GM19193 (cell line): Measurements from ENCODE around the gene WNT11.

Source experiments
- POLR2A ChIP-seq: IDR thresholded peaks from 4 replicates; pipeline ENCODE4 v1.6.1; 2011; ENCODE audit not compliant: insufficient read depth, insufficient read length; ENCODE audit errors: extremely low read depth

The WNT11 gene

DNA sequence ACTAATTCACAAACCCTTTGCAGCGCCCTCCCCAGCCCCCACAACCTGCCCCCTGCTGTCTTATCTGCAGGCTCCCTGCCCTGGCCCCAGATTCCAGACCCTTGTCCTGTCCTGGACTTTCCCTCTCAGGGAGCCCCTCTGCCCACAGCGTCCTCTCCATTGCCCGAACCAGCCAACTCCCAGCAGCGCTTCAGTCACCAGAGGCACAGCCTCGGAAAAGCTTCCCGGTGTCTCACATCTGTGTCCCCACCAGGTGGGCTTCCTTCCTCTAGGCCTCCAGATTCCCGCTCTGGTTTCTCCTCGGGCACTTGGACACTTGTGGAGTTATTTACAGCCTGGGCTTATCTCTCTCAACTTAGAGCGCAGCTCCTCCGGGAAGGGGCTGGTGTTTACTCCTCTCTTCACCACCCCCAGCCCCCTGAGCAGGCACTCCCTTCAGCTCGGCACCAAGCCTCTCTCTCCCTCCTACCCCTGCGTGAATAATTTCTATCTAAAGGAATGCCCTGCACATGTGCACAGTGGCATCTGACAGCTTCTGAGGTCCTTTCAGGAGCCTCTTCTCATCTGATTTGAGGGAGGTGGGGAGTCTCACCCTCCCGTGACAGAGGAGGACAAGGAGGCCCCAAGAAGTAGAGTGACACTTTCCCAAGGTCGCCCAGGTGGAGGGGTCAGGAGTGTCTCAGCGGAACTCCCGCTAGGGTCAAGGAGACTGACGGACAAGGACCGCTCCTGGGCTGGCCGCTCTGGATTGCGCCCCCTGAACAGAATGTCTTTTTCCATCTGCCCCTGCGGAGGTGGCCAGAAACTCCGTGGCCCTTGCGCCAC, 838 bp downstream of the WNT11 start:
- no peak for TF ChIP-seq POLR2A

DNA sequence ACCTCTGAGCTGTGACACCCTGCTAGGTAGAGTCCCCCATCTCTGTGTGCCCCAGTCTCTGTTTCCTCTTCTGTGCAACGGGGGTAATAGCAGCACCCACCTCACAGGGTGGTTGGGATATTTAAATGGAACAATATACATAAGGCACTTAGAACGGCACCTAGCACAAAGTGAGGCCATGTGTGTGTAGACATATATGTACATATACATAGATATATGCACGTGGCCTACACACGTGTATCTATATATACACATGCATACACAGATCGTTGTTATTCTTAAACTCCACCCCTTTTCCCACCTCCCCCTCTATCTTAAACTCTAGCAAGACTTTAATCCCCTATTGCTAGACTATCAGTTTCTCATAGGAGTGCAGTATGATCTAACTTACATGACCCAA, 2.4 kb downstream of the WNT11 start:
- no peak for TF ChIP-seq POLR2A

DNA sequence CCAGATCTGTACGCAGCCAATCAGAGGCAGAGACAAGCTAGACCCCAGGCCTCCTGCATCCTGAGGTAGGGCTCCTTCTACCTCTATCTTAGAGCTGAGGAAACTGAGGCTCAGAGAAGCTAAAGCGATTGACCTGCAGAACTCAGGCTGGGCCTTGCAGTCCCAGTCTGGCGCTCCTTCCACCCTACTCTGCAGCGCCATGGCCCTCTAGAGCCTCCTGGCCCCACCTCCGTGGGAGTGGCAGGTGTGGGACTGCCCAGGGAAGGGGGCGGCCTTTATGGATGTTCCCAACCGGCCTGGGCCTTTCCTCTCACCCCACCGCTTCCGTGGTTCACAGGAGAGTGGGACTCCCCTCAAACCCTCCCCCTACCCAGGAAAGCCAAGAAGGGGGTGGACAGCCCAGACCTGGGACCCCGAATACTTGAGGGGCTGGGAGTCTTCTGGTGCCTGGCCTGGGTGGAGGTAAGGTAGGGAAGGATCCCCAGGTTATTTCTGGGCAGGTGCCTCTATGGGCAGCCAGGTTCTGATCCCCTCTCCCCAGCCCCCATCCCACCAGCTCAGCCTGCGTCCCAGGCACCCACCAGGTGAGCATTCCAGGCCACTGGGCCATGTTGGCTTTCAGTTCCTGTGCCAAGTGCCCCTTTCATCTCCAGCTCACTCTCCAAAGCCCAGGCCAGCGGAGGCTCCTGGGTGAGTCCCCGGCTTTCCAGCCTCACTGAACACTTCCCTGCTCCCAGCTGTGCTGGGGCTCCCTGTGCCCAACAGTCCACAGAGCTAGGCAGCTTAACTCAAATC, 3.0 kb downstream of the WNT11 start:
- no peak for TF ChIP-seq POLR2A

DNA sequence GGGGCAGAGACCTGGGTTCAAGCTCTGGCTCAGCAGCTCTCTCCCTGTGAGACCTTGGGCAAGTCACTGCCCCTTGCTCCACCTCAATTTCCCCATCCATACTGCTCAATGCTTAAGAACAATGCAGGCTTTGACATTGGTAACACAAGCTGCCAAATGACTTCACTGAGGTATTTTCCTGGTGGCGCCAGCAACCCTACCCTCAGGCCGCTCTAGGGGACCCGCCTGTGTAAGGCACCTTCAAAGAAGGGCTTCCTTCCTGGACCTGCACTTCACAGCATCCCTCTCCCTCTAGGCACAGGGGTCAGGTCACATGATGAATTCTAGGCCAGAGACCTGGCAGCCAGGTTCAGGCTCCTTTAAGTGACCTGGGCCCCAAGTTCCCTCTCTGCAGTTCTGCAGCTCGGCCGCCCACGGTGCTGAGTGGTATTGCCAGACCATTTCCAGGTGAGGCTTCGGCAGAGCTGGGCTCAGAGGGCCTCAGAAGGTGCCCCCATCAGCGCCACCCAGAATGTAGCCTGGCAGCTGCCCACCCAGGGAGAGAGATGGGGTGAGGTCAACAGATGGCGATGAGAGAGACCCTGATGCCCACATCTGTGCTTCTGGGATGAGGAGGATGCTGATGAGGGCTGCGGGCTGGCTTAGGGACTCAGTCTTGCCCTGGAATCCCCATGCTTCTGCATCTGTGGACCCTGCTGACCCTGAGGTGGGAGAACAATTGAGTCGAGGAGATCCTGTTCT, 4.5 kb downstream of the WNT11 start:
- TF ChIP-seq POLR2A, result no peak

DNA sequence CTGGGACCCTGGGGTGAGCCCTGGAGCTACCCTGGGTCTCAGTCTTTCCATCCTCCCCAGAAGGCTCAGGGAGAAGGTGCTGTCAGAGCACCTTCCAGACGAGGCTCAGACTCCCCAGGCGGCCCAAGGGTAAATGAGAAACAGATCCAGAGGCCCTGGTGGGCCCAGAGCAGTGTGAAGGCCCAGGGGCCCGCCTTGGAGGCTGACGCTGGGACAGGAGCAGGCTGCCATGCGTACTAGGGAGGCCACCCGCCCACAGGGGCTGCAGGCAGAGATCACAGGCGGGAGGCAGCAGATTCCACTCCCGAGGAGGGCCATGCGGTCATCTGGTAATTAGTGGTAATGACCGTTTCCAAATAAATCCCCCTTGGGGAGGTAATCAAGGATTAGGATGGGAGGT, 5.2 kb downstream of the WNT11 start:
- no peak for TF ChIP-seq POLR2A

DNA sequence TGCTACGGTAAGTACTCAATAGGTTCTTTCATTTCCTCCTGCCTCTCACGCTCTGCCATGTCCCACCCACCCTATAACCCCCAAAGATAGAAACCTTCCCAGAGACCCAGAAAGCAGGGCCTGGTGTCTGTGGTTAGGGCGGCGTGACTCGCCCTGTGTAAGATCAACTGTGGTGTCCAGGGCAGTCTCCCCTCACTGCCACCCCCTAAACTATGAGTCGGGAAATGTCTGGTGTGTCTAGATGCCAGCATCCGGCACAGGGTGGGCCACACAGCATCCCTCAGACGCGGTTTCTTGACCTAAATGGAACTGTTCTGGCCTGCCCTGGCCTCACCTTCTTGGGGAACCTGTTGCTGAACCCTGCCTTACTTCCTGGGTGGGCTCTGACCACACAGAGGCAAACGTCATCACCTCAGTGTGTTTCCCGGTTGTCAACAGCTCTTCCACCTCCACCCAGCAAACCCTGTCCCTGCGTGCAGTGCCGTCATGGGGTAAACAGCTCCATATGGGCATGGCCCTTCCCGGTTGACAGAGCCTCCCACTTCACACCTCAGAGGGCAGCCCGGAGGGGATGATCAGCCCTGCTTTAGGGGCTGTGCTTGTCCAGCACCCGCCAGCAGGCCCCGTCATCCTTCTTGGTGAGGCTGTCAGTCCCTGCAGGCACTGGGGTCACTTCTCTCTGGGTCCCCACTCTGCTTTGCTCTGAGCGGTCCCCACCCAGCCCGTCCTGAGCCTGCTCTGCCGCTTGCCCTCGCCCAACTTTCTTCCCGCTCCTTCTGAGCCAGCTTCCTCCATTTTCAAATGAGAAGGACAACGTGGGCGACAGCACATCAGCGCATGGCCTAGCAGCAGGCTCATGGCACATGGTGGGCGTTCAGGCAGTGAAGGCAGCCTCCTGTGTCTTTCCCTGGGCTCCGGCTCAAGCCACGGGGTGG, 6.0 kb downstream of the WNT11 start:
- no peak for TF ChIP-seq POLR2A

DNA sequence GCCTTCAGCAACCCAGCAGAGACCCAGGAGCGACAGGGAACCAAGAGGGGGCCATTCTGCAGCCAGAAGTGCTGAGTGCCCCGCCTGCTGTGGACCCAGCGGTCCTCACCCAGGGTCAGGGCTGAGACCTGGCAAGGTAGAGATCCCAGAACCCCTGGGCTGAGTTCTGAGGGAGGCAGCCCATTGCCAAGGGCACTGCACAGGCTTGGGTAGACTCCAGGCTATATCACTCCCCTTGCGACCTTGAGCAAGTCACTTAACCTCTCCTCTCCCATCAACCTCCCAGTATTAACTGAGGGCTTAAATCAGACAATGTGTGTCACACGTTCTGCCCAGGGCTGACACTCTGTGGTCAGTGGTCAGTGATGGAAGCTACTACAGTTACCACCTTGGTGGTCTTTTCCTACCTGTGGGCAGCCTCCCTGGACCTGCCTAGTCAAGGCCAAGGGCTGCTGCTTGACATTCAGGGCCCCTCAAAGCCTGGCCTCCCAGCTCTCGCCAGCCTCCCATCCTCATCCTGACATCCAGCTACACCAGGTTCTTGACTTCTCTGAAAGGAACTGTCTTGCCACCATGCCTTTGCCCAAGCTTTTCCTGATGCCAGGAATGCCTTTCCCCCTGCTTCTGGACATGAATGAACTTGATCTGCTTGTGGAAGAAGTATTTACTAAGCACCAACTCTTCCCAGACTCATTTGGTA, 8.2 kb downstream of the WNT11 start:
- TF ChIP-seq POLR2A, result no peak

DNA sequence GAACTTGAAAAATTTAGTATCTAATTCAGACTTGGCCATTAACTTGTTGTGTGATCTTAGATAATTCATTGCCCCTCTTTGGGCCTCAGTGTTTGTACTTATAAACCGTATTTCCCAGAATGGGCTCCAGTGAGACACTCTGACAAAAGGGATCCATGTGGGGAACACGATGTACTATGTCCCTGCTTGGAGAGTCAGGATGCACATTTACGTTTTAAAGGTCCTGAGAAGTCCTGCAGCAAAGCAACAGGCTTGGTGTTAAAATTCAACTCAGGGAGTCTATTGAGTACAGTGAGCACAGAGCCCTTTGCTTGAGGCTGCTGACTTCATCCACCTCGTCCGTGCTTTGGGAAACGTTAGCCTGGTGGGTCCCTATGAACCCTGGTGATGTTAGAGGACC, 9.0 kb downstream of the WNT11 start:
- no peak for TF ChIP-seq POLR2A

DNA sequence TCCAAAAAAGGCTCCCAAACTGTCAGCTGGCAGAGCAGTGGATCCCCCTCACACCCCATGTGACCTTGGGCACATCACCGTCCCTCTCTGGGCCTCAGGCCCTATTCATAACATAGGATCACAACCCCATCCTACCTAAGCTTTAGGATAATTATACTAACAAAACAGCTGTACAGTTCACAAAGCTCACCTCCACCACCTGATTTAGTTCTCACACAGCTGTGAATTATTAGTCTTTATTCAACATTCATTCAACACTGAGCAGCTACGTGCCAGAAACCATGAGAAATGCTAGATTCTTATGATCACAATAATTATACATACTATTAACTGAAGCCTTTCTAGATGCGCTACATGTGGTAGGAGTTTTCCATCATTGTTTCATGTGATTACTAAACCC, 9.5 kb downstream of the WNT11 start:
- TF ChIP-seq POLR2A, result no peak

DNA sequence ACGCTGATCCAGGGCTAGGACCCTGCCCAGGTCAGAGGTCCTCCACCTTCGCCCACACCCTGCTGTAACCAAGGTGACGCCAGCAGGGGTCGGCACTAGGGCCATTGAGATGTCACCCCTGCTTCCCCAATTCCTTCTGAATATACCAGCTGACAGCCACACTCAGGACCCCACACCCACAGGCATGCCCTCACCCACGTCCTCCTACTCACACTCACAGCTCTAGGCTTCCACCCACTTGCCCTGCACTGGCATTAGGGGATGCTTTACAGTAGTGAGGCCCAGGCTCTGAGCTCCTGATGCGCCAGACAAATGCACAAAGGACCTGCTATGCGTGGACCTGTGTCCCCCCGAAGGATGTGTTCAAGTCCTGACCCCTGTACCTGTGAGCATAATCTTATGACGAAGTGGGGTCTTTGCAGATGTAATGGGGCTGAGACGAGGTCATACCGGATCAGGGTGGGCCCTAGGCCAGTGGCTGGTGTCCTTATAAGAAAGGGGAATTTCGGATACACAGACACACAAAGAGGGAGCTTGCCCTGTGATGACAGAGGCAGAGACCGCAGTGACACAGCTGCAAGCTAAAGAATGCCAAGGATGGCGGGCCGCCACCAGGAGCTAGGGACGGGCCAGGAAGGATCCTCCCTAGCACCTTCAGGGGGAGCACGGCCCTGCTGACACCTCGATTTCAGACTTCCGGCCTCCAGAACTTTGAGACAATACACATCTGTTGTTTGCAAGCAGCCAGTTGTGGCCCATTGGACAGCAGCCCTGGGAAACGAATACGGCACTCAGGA, 11.2 kb downstream of the WNT11 start:
- TF ChIP-seq POLR2A, result no peak

DNA sequence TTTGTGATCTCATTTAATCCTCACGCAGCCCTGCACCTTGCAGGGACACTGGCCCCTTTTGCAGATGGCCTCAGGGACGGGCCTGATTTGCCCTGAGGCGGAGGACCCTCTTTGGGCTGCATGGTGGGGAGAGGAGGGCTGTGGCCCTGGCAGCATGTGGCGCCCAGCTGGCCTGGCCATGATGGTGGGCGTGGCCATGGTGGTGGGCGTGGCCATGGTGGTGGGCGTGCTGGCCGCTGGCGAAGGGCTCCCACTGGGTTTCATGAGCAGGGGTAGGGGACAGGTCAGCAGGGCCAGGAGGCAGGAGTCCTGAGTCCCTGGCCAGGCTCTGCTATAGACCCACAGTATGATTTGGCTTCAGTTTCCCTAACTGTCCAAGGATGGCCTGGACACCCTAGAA, 13.1 kb downstream of the WNT11 start:
- TF ChIP-seq POLR2A, result no peak

DNA sequence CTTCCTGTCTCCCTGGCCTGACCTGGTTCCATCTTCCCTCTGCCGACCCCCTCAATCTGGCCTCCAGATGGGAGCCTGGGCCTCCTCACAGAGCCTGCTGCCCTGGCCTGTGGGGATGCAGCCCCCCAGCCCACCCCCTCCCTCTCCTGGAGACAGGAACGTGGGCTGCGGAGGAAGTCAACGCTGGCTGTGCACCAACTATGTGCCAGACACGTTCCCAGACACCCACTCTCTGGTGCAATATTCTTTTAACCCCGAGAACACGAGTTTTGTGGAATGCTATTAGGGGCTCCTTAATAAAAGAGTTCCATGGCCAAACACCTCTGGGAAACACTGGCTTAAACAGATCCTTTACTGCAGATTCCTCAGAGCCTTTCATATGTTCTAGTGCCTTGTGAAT, 15.9 kb downstream of the WNT11 start:
- no peak for TF ChIP-seq POLR2A

DNA sequence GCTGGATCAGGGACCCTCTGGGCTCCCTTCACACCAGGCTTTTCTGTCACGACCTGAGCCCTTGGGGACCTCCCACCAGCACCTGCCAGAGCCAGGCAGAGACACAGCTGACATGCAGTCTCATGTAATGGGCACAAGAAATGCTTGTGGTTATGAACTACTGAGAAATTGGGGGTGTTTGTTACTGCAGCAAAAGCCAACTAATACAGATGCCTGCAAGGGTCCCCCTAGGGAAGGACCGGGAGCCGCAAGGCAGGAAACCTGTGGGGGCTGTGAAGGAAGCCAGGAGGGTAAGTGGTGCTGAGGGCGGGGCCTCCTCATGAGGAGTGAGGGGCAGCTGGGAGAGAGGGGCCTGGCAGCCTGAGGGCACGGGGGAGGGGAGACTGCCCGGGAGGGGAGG, 16.6 kb downstream of the WNT11 start:
- no peak for TF ChIP-seq POLR2A

DNA sequence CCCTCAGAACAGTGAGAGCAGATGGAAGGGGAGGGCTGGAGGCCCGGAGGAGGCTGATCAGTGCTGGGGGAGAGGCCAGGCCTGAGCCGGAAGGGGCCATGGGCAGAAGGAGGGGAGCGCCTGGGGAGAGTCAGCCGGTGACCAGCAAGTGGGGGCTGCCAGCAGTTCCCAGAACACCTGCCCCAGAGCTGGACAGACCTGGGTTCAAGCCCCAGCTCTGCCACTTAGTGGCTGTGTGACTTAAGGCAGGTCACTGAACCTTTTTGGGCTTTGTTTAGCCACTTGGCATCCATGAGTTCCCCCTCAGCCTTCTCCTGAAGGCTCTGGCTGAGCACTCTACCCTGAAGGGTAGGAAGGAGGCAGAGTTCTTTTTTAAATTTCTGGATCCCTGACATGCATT, 17.4 kb downstream of the WNT11 start:
- TF ChIP-seq POLR2A, result no peak

DNA sequence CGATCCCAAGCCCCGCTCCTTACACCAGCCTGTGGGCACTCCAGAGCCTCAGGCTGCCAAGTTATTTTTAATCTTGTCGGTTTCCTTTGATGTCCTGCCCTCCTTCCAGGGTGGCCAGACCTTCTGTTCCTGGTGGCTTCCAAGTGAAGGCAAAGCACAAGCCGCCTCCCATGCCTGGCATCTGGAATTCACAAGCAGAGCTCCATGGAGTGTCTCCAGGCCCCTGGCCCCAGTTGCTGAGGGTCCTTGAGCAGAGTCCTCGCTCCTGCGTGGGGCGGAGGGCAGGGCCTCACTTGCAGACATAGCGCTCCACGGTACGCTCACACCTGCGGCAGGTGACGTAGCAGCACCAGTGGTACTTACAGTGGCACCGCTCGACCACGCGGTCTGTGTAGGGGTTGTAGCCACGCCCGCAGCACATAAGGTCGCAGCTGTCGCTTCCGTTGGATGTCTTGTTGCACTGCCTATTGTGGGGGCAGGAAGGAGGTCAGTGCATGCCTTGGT, 19.5 kb downstream of the WNT11 start:
- no peak for TF ChIP-seq POLR2A
